NT2/D1 (cell line): ENCODE data around the gene ZDHHC6.
A peak's percentile ranks its signal among the peaks of the same experiment; 100 is the strongest.

Experiments
- DNase-seq: peaks from one replicate; pipeline ENCODE4 v3.0.0-alpha.2; 2011; ENCODE audit warnings: low read depth, low spot score
- H3K27me3 ChIP-seq: 2 replicates; pipeline ENCODE4 v1.6.0; 2011; ENCODE audit warnings: mild to moderate bottlenecking; ENCODE audit not compliant: insufficient read length, insufficient read depth
- H3K36me3 ChIP-seq: 2 replicates; pipeline ENCODE4 v1.6.1; 2011; ENCODE audit warnings: mild to moderate bottlenecking, low read length, mixed read lengths; ENCODE audit not compliant: insufficient read depth, insufficient read length
- H3K4me1 ChIP-seq: 2 replicates; pipeline ENCODE4 v1.5.1; 2011; ENCODE audit not compliant: insufficient read depth, insufficient read length
- H3K4me3 ChIP-seq: 2 replicates; pipeline ENCODE4 v1.5.1; 2011; ENCODE audit warnings: low read depth; ENCODE audit not compliant: insufficient read length
- H3K9ac ChIP-seq: 2 replicates; pipeline ENCODE4 v1.6.0; 2011; ENCODE audit warnings: low read depth; ENCODE audit not compliant: insufficient read length
- H3K9me3 ChIP-seq: 2 replicates; pipeline ENCODE4 v1.5.1; 2011; ENCODE audit warnings: mild to moderate bottlenecking, low read length; ENCODE audit not compliant: insufficient read depth
- SUZ12 ChIP-seq: IDR thresholded peaks from 2 replicates; pipeline ENCODE4 v1.6.1; 2011; ENCODE audit not compliant: insufficient read length, insufficient read depth; ENCODE audit errors: extremely low read depth
- YY1 ChIP-seq: IDR thresholded peaks from 2 replicates; pipeline ENCODE4 v1.6.1; 2011; ENCODE audit not compliant: insufficient read length, insufficient read depth
- ZNF274 ChIP-seq: IDR thresholded peaks from 2 replicates; pipeline ENCODE4 v1.6.1; 2011; ENCODE audit warnings: mild to moderate bottlenecking, low read depth, low read length

The ZDHHC6 gene, protein sequence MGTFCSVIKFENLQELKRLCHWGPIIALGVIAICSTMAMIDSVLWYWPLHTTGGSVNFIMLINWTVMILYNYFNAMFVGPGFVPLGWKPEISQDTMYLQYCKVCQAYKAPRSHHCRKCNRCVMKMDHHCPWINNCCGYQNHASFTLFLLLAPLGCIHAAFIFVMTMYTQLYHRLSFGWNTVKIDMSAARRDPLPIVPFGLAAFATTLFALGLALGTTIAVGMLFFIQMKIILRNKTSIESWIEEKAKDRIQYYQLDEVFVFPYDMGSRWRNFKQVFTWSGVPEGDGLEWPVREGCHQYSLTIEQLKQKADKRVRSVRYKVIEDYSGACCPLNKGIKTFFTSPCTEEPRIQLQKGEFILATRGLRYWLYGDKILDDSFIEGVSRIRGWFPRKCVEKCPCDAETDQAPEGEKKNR

DNA sequence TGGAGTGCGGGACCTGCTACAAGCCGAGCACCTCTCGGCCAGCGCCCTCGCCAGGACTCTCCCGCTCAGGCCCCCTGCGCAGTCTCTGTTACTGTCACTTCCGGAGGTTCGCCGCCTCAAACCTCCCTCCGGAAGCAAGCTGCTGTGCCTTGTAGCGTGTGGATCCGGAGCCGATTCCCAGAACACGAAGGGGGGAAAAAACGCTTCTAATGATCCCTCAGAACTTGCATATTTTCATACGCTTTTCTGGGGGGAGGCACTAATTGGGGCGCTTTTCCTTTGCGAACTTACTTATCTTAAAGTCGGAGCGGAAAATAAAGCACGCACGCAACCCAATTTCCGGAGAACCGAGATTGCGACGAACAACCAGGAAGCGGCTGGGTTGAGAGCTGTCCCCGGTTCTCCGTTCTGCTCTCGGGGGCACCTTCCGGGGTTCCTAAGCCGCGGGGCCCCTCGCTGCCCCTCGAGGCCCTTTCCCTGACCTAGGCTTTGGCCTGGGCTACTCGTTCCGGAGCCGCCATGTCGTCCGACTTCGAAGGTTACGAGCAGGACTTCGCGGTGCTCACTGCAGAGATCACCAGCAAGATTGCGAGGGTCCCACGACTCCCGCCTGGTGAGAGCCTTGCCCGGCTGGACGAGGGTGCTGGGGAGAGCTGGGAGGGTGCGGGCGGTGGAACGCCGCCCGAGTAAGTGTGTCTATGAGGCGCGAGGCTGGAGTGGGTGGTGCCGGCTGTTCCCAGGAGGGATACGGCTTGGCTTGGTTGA lies at the start of gene ZDHHC6, which contains the start of gene VTI1A:
TSS of gene ZDHHC6 (minus strand) at position 60 of the 765 bp plus-strand sequence. CDS start 1,478 bp downstream, outside the sequence.
TSS of gene VTI1A (plus strand) at position 361 of the 765 bp plus-strand sequence. CDS start at position 520, 159 bp downstream.
- peak within 1 kb of the TSS; percentile 97 for H3K9ac ChIP-seq
- TF ChIP-seq SUZ12 = no peak
- TF ChIP-seq YY1 = no peak
- TF ChIP-seq ZNF274 = no peak
- DNase-seq = peak; percentile 71
- no peaks in the 10 kb centered on the region for H3K4me1 ChIP-seq
- H3K9me3 ChIP-seq = no peaks in the 10 kb centered on the region
- H3K36me3 ChIP-seq = peaks cover 40% of the 10 kb centered on the region
- H3K27me3 ChIP-seq = no peaks in the 10 kb centered on the region
- peak within 1 kb of the TSS; percentile 88 for H3K4me3 ChIP-seq

DNA sequence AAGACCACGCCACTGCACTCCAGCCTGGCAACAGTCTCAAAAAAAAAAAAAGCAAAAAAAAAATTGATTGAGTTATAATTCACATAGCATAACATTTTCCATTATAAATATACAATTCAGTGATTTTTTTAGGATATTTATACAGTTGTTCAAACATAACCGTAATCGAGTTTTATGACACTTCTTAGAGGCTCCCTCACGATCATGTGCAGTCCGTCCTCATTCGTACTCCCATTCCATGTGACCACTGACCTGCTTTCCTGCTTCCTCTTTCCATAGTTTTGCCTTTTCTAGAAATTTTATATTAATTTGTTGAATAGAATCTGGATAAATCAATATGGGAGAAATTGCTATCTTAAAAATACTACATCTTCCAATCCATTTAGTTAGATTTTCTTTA lies 46.0 kb upstream of the ZDHHC6 start:
- no peaks in the 10 kb centered on the region for H3K9me3 ChIP-seq
- TF ChIP-seq YY1 (no peak), SUZ12 (no peak), ZNF274 (no peak)
- no peak overlapping the region for H3K9ac ChIP-seq
- no peaks in the 10 kb centered on the region for H3K36me3 ChIP-seq
- H3K4me1 ChIP-seq = no peaks in the 10 kb centered on the region
- H3K4me3 ChIP-seq = no peak overlapping the region
- no peaks in the 10 kb centered on the region for H3K27me3 ChIP-seq
- DNase-seq = no peak

DNA sequence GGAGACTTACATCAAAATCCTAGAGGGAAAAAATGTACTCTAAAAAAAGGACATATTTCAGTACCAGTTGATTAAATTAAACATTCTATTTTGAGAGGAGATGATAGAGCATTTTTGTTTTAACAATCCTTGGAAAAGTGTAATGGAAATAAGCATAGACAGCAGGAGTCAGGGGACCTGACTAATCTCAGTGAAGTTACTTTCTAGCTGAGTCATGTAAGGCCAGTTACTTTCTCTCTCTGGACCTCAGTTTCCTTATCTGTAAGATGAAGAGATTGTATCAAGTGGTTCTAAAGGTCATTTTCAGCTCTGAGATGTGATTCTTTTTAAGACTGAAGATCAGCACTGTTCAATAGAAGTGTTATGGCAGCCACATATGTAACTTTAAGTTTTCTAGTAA lies 44.4 kb upstream of the ZDHHC6 start:
- no peaks in the 10 kb centered on the region for H3K36me3 ChIP-seq
- no peak overlapping the region for H3K9ac ChIP-seq
- no peak for DNase-seq
- no peak overlapping the region for H3K4me3 ChIP-seq
- H3K9me3 ChIP-seq = no peaks in the 10 kb centered on the region
- TF ChIP-seq SUZ12 (no peak), ZNF274 (no peak), YY1 (no peak)
- no peaks in the 10 kb centered on the region for H3K4me1 ChIP-seq
- no peaks in the 10 kb centered on the region for H3K27me3 ChIP-seq

DNA sequence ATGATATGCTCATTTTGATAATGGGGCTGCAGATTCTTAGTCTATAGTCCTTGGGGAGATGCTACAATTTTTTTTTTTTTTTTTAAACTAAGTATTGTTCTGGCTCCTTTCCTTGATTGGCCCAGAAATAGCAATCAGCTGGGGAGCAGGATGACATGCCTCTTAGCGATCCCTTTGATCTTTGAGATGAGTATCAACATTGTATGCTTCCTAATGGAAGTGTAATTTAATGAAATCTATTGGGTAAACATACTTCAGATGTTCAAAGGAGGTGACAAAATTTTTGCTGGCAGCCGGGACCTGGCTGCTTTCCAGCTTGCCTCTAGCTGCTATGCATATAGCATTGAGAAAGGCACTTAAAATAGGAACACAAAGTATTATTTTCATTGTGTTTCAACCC lies 43.8 kb upstream of the ZDHHC6 start:
- Histone ChIP-seq H3K9me3 (no peaks in the 10 kb centered on the region), H3K27me3 (no peaks in the 10 kb centered on the region), H3K4me3 (no peak overlapping the region), H3K4me1 (no peaks in the 10 kb centered on the region), H3K9ac (no peak overlapping the region), H3K36me3 (no peaks in the 10 kb centered on the region)
- no peak for DNase-seq
- TF ChIP-seq SUZ12 = no peak
- TF ChIP-seq YY1 = no peak
- TF ChIP-seq ZNF274 = no peak

DNA sequence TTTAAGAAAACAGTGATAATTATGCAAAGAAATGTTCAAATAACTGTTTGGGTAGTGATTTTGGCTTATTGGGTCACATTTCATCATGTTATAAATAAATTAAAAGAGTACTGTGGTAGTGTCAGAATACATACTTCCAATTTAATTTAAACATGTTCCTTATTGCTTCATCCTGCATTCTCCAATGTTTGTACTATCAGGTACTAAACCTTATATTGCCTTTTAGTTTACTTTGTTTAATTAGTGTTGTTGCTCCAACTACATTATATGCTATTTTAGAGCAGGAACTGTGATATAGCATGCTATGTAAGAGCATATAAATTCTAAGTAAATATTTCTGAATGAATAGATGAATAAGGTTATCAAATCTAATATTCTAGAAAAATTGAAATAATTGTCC lies 41.2 kb upstream of the ZDHHC6 start:
- DNase-seq = no peak
- H3K9me3 ChIP-seq = no peaks in the 10 kb centered on the region
- no peak overlapping the region for H3K9ac ChIP-seq
- H3K4me1 ChIP-seq = no peaks in the 10 kb centered on the region
- H3K36me3 ChIP-seq = no peaks in the 10 kb centered on the region
- no peak for TF ChIP-seq ZNF274
- TF ChIP-seq SUZ12 = no peak
- no peak for TF ChIP-seq YY1
- H3K27me3 ChIP-seq = no peaks in the 10 kb centered on the region
- no peak overlapping the region for H3K4me3 ChIP-seq

DNA sequence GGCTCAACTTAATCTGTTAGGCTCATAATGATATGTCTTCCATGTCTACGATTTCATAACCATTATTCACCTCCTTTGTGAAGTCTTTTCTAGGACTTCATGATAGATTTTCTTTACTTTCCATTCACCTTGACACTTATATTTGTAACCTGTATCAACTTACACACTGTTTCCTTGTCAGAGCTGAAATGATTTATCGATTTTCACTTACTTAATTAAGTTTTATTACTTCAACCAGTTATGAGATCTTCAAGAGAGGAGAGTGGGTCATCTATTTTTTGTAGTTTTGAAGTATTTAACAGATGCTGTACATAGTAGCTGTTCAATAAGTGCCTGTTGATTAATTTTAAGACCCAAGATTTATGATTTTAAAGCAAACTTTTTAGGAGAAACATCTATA lies 37.7 kb upstream of the ZDHHC6 start:
- H3K27me3 ChIP-seq = no peaks in the 10 kb centered on the region
- no peaks in the 10 kb centered on the region for H3K36me3 ChIP-seq
- DNase-seq = no peak
- H3K9ac ChIP-seq = no peak overlapping the region
- no peaks in the 10 kb centered on the region for H3K9me3 ChIP-seq
- no peaks in the 10 kb centered on the region for H3K4me1 ChIP-seq
- no peak for TF ChIP-seq ZNF274
- TF ChIP-seq YY1 = no peak
- no peak for TF ChIP-seq SUZ12
- no peak overlapping the region for H3K4me3 ChIP-seq

DNA sequence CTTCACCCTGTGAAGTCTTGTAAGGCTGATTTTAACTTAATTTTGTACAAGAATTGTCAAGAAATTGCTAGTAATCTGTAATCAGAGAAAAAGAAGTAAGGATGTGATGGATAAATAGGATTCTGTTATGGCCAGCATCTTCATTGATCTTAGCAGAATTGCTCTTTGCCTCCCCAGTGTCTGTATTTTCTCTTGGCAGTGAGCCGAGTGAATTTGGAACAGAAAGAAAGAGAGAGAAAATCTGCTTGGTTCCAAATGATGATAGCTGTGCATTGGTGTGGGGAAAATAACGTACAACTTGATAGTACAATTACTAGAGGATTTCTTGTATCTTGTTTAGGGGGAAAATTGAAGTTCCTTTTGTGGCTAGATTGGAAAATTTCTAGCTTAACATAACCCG lies 34.9 kb upstream of the ZDHHC6 start:
- H3K36me3 ChIP-seq = no peaks in the 10 kb centered on the region

More for the DNA sequence above, 34.9 kb upstream of the ZDHHC6 start:
- Histone ChIP-seq H3K4me3 (no peak overlapping the region), H3K9me3 (no peaks in the 10 kb centered on the region), H3K9ac (no peak overlapping the region), H3K27me3 (no peaks in the 10 kb centered on the region), H3K4me1 (no peaks in the 10 kb centered on the region)
- TF ChIP-seq YY1 (no peak), ZNF274 (no peak), SUZ12 (no peak)
- DNase-seq = no peak
